DLD1 (cell line): ENCODE results near the gene TMEM116.

Source experiments
- in situ Hi-C: cut with HindIII; loops from 2 replicates; pipeline ENCODE4 v1.10.0; 2017; ENCODE audit warnings: low sequenced_read_pairs

TMEM116 gene

DNA sequence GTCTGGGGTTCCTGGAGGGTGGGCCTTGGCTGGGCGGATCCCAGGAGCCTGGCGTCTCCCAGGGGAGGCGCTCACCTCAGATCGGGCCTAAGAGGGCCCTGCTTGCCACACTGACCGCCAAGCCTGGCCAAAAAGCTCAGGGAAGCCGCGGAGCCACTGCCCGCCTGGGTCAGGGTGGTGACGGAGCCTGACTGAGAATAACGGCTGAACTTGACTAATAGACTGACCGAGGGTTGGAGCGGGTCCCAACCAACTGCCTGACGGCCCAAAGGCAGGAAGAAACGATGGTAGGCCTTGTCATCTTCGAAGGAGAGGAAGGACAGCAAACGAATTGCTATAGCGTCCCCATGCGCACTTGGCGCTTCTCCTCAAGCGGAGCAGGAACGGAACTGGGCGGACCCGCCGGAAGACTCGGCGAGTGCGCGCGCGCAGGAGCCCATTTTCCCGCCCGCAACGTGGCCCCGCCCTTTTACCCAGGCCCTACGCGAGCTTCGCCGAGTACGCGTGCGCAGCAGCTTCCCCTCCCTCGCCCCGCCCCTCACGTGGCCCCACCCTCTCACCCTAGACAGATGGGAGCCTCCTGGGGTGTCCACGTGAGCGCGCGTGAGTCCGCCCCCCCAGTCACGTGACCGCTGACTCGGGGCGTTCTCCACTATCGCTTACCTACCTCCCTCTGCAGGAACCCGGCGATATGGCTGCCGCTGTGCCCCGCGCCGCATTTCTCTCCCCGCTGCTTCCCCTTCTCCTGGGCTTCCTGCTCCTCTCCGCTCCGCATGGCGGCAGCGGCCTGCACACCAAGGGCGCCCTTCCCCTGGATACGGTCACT lies at the start of gene TMEM116, which contains the start of gene ERP29:
Gene TMEM116, minus strand, starts transcription at position 391 of the 826 bp plus-strand sequence. CDS start 7,895 bp downstream, outside the sequence.
Gene ERP29, plus strand, starts transcription at position 652 of the 826 bp plus-strand sequence. Its CDS starts 40 bp downstream, at position 692.
- in situ Hi-C loops = no loop called here

DNA sequence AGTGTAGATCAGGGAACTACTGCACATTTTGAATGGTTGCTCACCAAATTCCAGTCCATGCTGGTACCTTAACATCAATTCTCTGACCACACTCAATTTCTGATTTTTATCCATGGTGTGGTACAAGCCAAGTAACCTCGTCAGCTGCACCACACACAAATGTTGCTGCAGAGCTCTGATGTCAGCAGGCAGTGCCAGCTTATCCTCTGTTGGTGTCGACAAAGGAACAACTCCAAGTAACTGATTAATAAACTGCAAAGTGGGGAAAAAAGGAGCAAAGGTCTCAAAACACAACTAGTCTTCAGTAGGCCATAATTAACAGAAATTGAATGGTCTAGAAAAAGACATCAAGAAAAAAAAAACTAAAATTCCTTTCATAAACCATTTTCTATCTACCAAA lies 48.2 kb upstream of the TMEM116 start:
- in situ Hi-C loops = no loop called here

DNA sequence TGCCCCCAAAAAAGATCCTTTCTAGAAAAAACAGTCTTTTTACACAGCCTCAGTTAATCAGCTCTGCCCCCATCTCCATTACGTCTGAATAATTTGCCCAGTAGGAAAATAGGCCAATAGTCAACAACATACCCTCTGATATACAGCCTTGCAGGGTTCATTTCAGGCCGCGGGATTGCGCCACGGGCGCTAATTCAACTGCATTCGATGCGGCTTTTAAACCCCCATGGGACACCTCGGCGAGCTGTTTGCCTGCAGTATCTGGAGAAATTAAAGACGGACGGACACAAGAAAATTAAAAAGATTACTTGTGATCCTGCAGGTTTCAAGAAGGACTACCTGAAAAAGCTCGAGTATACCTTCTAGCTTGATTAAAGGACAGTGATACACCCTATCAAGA lies 36.4 kb upstream of the TMEM116 start:
- in situ Hi-C loops = no loop called here

DNA sequence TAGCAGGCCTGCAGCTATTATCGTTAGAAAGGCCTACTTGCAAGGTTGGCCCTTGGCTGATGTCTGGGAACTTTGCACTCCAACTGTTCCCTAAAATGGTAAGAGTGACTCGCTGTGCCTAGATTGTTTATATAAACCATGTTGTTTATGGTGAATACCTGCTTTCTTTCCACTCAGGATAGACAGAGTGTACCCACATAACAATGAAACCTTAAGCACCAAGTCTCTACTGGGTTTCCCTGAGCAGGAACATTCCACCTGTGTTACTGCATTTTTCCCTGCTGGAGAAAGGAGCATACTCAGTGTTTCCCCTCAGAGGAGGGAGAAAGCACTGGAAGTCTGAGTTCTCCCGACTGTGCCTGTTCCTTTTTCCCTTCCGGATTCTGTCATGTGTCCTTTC lies 33.0 kb upstream of the TMEM116 start:
- in situ Hi-C loops = no loop called here

DNA sequence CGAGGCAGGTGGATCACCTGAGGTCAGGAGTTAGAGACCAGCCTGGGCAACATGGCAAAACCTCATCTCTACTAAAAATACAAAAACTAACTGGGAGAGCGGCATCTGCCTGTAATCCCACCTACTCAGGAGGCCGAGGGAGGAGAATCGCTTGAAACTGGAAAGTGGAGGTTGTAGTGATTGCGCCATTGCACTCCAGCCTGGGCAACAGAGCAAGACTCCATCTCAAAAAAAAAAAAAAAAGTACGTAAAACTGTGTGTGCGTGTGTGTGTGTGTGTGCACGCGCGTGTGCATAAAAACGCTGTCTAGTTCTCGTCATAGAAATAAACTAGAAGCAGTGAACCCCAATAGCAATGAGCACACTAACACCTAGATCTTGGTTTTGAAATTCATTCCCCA lies 23.6 kb upstream of the TMEM116 start:
- in situ Hi-C loops = loop anchor here (10.0 kb wide), 1 partner anchor 248 kb away; no protein-coding TSS in a partner anchor

DNA sequence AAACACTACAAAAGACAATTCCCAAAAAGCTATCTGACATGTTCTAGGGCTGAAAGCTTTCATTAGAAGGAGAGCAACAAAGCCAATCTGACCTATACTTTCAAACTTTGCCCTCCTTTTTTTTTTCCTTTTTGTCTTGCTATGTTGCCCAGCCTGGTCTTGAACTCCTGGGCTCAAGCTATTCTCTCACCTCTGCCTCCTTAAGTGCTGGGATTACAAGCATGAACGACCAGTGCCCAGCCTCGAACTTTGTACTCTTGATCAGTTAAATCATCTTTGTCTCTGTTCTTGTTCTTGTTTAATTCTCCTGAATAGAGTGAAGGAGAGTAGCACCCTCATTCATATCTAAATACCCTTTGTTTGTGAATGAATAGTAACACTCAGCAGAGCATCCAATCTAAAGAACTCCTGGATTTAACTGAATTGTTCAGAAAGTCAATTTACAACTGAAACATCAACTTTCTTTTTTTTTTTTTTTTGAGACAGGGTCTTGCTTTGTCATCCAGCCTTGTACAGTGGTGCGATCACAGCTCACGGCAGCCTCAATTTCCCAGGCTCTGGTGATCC lies 22.3 kb upstream of the TMEM116 start:
- in situ Hi-C loops = loop anchor here (10.0 kb wide), 1 partner anchor 249 kb away; no protein-coding TSS in a partner anchor

DNA sequence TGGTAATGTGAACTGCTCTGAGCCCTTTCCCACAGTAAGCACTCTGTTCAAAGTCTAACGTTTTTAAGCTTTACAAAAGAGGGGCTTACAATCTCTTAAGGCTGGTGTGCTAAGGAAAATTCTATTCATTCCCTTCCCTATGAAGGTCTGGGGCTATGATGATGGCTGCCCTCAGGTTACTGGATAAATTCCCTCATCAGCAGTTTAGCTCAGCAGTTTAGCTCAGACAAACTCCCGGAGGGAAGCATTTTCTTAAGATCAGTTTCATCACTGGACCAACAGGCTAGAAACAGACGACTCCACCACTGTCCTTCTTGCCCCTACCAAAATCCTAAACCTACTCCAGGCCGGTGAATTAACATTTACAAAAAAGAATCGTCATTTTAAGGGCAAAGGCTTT lies 19.3 kb upstream of the TMEM116 start:
- in situ Hi-C loops = loop anchor here (10.0 kb wide), 1 partner anchor 253 kb away; no protein-coding TSS in a partner anchor

DNA sequence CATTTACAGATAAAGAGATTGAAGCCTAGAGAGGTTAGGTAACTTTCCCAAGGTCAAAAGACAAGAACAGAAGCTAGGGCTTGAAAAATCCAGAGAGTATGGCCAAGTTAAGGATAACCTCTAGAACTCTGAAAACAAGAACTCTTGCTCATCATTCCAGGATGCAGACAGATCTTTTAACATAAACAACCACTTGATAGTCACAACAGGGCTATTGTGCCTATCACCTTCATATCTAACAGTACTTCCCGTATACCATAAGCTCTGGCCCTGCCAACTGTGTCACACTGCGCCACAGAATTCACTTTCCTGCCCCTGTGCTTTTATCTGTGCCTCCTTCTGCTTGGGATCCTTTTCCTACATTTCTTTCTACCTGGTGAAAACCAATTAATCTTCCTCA lies 18.5 kb upstream of the TMEM116 start:
- in situ Hi-C loops = loop anchor here (10.0 kb wide), 1 partner anchor 253 kb away; no protein-coding TSS in a partner anchor

DNA sequence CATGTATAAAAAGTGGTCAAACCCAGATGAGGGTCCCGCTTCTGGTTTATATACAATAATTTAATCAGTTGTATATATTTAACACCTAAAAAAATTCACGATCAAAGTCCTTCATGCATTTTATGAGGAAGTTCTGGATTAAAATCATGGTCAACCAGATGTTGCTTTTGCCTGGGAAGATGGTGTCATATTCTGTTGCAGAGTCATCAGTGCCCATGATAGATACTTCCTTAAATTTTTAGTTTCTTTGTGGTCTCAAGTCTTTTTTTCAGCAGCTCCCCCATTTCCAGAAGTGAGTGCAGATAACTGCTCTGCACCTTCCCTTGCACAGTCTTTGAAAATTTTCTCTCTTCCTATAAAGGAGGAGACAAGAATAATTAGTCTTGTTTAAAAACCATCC lies 16.3 kb upstream of the TMEM116 start:
- in situ Hi-C loops = no loop called here

DNA sequence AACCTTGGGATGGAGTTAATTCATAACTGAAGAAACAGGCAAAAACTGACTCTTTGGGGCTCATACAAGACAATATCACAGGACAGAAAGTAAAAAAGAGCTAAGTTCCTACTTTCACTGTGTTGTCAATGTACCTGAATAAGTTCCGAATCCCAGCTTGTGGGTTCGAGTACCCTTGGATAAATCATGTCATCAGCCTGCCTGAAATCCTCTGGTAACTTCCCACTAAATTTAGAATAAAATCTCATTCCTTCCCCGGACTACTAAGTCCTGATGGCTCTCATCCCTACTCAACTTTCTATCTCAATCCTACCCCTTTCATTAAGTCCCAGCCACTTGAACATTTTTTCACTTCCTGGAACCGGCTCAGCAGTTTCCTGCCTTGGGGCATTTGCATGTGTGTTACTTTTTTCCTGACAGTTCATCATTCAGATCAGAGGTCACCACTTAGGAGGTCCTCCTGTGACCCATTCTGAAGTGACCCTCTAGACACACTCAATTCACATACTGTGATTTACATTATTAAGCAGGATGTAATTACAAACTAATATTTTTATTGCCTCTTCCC lies 12.9 kb upstream of the TMEM116 start:
- in situ Hi-C loops = no loop called here

DNA sequence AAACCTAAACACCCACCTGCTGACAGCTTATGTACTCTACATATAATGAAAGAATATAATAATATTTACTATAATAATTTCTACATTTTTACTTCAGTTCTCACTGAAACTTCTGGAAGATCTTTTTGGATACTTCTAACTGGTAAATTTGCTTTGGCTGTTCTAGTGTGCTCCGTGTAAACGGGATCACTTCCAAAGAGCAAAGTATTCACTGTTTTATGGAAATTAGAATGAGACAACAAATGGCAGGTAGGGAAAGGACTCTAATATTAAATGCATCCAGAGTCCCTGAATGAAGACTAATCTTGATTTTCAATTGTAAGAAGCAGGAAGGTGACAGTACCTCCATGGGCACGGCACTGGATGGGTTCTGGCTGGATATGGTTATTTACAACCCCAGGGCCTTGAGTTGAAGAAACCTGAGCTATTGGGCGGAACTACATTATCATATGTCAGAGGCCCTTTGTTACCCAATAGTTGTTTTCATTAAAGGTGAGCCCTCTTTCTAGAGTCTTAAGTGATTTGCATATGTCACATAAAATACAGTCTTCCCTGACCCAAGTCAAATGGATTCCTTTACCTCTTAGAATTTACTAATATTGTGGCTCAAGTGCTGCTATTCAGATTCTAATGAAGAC lies 10.9 kb upstream of the TMEM116 start:
- in situ Hi-C loops = no loop called here

DNA sequence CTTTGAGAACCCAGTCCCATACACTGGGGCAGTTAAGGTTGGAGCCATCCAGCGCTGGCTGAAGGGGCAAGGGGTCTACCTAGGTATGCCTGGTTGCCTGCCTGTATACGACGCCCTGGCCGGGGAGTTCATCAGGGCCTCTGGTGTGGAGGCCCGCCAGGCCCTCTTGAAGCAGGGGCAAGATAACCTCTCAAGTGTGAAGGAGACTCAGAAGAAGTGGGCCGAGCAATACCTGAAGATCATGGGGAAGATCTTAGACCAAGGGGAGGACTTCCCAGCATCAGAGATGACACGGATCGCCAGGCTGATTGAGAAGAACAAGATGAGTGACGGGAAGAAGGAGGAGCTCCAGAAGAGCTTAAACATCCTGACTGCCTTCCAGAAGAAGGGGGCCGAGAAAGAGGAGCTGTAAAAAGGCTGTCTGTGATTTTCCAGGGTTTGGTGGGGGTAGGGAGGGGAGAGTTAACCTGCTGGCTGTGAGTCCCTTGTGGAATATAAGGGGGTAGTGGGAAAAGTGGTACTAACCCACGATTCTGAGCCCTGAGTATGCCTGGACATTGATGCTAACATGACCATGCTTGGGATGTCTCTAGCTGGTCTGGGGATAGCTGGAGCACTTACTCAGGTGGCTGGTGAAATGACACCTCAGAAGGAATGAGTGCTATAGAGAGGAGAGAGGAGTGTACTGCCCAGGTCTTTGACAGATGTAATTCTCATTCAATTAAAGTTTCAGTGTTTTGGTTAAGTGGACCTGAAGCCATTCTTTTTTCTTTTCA lies 9.5 kb upstream of the TMEM116 start:
- in situ Hi-C loops = no loop called here

DNA sequence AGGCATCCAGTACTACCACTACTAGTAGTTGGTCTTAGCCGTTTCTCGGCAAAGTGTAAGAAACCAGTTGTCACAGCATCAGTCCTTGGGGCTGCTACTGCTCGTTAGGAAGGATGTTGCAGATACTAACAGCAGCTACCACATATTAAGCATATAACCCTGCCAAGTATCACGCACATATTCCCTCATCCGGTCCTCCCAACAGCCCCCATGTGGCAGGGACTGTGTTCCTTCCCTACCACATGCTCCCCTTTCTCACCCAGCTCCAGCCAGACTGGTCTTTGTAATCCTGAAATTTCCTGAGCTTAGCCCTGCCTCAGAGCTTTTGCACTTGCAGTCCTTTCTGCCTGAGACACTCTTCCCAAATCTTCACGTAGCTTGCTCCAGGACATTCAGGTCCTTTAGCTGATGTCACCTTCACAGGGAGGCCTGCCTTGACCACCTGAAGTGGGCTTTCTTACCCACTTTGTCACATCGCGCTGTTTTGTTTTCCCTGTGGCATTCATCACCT lies 8.0 kb upstream of the TMEM116 start:
- in situ Hi-C loops = no loop called here

DNA sequence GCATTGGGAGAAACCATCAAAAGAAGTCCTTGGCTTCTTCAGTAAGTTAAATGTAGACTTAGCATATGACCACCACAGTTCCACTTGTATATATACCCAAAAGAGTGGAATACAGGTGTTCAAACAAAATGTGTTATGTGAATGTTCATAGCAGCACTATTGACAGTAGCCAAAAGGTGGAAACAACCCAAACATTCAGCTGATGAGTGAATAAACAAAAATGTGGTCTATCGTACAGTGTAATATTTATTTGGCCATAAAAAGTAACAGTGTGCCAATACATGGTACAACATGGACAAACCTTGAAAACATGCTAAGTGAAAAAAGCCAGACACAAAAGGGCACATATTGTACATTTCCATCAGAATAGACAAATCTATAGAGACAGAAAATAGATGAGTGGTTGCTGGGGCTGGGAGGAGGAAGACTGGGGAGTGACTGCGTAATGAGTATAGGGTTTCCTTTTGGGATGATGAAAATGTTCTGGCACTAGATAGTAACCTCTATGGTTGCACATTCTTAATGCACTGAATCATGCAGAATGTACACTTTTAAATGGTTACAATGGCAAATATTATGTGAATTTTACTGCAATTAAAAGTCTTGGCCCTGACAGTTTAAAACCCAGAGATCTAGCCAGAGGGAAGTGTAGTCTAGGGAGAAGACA lies 5.7 kb upstream of the TMEM116 start:
- in situ Hi-C loops = no loop called here

DNA sequence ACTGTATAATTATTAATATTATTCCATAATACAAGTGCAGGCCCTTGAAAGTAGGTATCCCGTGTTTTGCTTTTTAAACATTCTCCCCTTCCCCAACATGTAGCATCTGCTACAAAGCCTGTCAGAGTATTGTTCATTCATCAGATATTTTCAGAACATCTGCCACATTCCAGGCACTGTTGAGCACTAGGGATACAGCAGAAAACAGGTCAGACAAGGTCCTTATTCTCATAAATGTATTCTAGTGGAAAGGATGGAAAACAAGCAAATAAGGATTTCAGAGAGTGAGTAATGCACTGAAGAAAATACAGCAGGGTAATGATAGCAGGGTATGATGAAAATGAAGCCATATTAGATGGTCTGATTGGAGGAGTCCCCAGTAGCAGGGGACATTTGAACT lies 4.1 kb upstream of the TMEM116 start:
- in situ Hi-C loops = no loop called here

DNA sequence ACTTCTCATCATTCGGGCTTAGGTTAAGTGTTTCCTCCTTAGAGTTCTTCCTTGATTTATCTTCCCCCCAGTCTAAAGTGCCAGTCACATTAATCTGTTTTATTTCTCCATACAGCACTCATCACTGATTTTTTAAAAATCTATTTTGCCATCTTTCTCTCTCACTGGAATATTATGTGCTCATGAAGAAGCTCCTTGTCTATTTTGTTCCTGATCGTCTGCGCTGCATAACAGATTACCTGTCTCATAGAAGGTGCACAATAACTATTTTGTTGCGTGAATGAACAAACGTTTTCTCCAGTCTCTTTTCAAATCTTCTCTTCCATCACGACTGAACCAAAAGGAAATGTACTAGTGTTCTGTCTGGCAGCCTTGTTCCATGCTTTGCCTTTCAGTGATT lies 3.0 kb upstream of the TMEM116 start:
- in situ Hi-C loops = no loop called here

DNA sequence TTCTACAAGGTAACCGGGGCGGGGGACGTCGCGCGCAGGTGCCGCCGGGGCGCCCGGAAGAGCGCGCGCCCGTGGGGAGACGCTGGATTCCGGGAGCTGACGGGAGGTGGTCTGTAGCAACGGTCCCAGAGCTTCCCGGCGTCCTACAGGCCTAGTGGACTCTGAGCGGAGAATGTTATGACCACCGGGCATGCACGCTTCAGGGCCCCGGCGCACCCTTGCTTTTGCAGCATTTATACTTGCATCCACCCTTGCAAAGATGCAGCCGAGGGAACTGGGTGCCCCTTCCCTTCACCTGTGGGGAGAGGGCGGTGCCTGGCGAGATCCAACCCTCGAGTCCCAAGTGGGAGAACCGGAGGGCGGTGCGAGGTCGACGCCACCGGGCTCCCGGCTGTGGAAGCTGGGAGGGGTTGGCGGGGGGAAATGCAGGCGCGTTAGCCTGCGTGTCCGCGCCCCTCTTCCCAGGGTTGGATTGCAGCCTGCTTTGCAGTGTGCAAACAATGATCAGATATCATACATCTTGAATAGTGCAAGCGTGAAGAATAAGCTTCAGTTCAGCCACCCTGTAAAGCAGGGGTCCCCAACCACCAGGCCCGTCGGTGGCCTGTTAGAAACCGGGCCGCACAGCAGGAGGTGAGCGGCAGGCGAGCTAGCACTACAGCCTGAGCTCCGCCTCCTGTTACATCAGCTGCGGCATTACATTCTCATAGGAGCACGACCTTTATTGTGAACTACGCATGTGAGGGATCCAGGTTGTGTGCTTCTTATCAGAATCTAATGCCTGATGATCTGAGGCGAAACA lies 837 bp upstream of the TMEM116 start:
- in situ Hi-C loops = no loop called here

DNA sequence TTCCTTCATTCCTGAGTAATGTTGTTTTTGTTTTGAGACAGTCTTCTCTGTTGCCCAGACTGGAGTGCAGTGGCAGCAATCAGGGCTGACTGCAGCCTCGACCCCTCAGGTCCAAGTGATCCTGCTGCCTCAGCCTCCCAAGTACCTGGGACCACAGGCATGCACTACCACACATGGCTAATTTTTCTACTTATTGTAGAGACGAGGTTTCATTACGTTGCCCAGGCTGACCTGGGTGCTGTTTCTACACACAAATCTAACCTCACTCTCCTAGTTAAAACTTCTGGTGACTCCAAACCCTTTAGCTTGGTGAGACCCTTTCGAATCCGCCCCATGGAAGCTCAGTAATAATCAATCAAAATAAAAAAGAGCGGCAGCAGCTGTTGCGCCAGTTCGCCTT lies 1.3 kb downstream of the TMEM116 start:
- in situ Hi-C loops = no loop called here
